Measurements from ENCODE around the gene NQO1.

The NQO1 gene

GRCh38 chr16:69717066-69717465, 9.3 kb downstream of the NQO1 start:
- no peak overlapping the region for H3K9ac ChIP-seq (ENCODE audit: low read length)
- no peak overlapping the region for H3K27ac ChIP-seq (ENCODE audit: low read depth, low read length)
- no peaks in the 10 kb centered on the region for H3F3A ChIP-seq (ENCODE audit: insufficient read depth)
- H3K4me2 ChIP-seq (ENCODE audit: low read depth, low read length, poor library complexity, severe bottlenecking), result no peak overlapping the region
- H3K27me3 ChIP-seq (ENCODE audit: low read length), result no peaks in the 10 kb centered on the region
- no peak overlapping the region for H3K4me3 ChIP-seq (ENCODE audit: insufficient read depth, low read length, poor library complexity, severe bottlenecking)
- no peaks in the 10 kb centered on the region for H3K79me2 ChIP-seq (ENCODE audit: insufficient read depth, low read length)
- TF ChIP-seq EZH2phosphoT487 (conservative IDR thresholded peaks at IDR 0.05; ENCODE audit: low read length), result no peak
- no peak for TF ChIP-seq CTCF (IDR thresholded peaks at IDR 0.05; ENCODE audit: insufficient read depth, low read length, poor library complexity, severe bottlenecking)
- no peaks in the 10 kb centered on the region for H3K36me3 ChIP-seq (ENCODE audit: low read length)
- H3K9me2 ChIP-seq (replicated peaks; ENCODE audit: insufficient read depth, low read length), result no peaks in the 10 kb centered on the region
- H3K9me3 ChIP-seq (ENCODE audit: insufficient read depth, low read length), result no peaks in the 10 kb centered on the region
- H2AFZ ChIP-seq (ENCODE audit: low read depth, low read length, severe bottlenecking), result no peak overlapping the region
- no peaks in the 10 kb centered on the region for H4K20me1 ChIP-seq (ENCODE audit: low read depth, low read length)

- no peaks in the 10 kb centered on the region for H3K79me2 ChIP-seq (ENCODE audit: insufficient read depth, low read length)
- H3K9me3 ChIP-seq (ENCODE audit: insufficient read depth, low read length), result no peaks in the 10 kb centered on the region
- no peak overlapping the region for H3K9ac ChIP-seq (ENCODE audit: low read length)
- no peaks in the 10 kb centered on the region for H3K9me2 ChIP-seq (replicated peaks; ENCODE audit: insufficient read depth, low read length)
- no peaks in the 10 kb centered on the region for H3K36me3 ChIP-seq (ENCODE audit: low read length)
- TF ChIP-seq CTCF (IDR thresholded peaks at IDR 0.05; ENCODE audit: insufficient read depth, low read length, poor library complexity, severe bottlenecking) (no peak), EZH2phosphoT487 (conservative IDR thresholded peaks at IDR 0.05; ENCODE audit: low read length) (no peak)
- no peak overlapping the region for H2AFZ ChIP-seq (ENCODE audit: low read depth, low read length, severe bottlenecking)
- no peak overlapping the region for H3K4me3 ChIP-seq (ENCODE audit: insufficient read depth, low read length, poor library complexity, severe bottlenecking)
- H4K20me1 ChIP-seq (ENCODE audit: low read depth, low read length), result no peaks in the 10 kb centered on the region
- H3K4me2 ChIP-seq (ENCODE audit: low read depth, low read length, poor library complexity, severe bottlenecking), result no peak overlapping the region
- H3K27me3 ChIP-seq (ENCODE audit: low read length), result no peaks in the 10 kb centered on the region
- no peak overlapping the region for H3K27ac ChIP-seq (ENCODE audit: low read depth, low read length)
- no peaks in the 10 kb centered on the region for H3F3A ChIP-seq (ENCODE audit: insufficient read depth)
Measured at GRCh38 chr16:69712914-69713581, 13.3 kb downstream of the NQO1 start.

GRCh38 chr16:69712277-69712676, 14.1 kb downstream of the NQO1 start:
- no peak overlapping the region for H2AFZ ChIP-seq (ENCODE audit: low read depth, low read length, severe bottlenecking)
- TF ChIP-seq CTCF (IDR thresholded peaks at IDR 0.05; ENCODE audit: insufficient read depth, low read length, poor library complexity, severe bottlenecking), result no peak
- no peak for TF ChIP-seq EZH2phosphoT487 (conservative IDR thresholded peaks at IDR 0.05; ENCODE audit: low read length)
- H3K79me2 ChIP-seq (ENCODE audit: insufficient read depth, low read length), result no peaks in the 10 kb centered on the region
- H3K36me3 ChIP-seq (ENCODE audit: low read length), result no peaks in the 10 kb centered on the region
- H3K9ac ChIP-seq (ENCODE audit: low read length), result no peak overlapping the region
- H3K4me3 ChIP-seq (ENCODE audit: insufficient read depth, low read length, poor library complexity, severe bottlenecking), result no peak overlapping the region
- no peak overlapping the region for H3K4me2 ChIP-seq (ENCODE audit: low read depth, low read length, poor library complexity, severe bottlenecking)
- H4K20me1 ChIP-seq (ENCODE audit: low read depth, low read length), result no peaks in the 10 kb centered on the region
- no peaks in the 10 kb centered on the region for H3K27me3 ChIP-seq (ENCODE audit: low read length)
- no peaks in the 10 kb centered on the region for H3F3A ChIP-seq (ENCODE audit: insufficient read depth)
- no peaks in the 10 kb centered on the region for H3K9me3 ChIP-seq (ENCODE audit: insufficient read depth, low read length)
- H3K9me2 ChIP-seq (replicated peaks; ENCODE audit: insufficient read depth, low read length), result no peaks in the 10 kb centered on the region
- H3K27ac ChIP-seq (ENCODE audit: low read depth, low read length), result no peak overlapping the region
